ENCODE measurements around the gene SALL2.

SALL2 gene

GRCh38 chr14:21526672-21527317 lies 649 bp upstream of the SALL2 start:
- H3K27ac ChIP-seq (ENCODE audit: low read depth, low read length): peak overlapping the region; percentile 99
- no peaks in the 10 kb centered on the region for H3K27me3 ChIP-seq (ENCODE audit: control insufficient read depth, insufficient read depth, low read length)
- H3K9me3 ChIP-seq (ENCODE audit: control insufficient read depth, insufficient read depth, low read length): no peaks in the 10 kb centered on the region
- peaks cover 63% of the 10 kb centered on the region for H3K4me1 ChIP-seq (ENCODE audit: control insufficient read depth, insufficient read depth, low read length)
- H3K4me3 ChIP-seq (ENCODE audit: low read depth, low read length): peak overlapping the region; percentile 71
- H3K36me3 ChIP-seq (ENCODE audit: control insufficient read depth, insufficient read depth, low read length): peaks cover 58% of the 10 kb centered on the region
- peak overlapping the region; percentile 75 for H3K9ac ChIP-seq (ENCODE audit: low read depth, low read length)

GRCh38 chr14:21525571-21525961 lies 580 bp downstream of the SALL2 start:
- H3K9me3 ChIP-seq (ENCODE audit: control insufficient read depth, insufficient read depth, low read length): no peaks in the 10 kb centered on the region
- H3K36me3 ChIP-seq (ENCODE audit: control insufficient read depth, insufficient read depth, low read length): peaks cover 63% of the 10 kb centered on the region
- no peaks in the 10 kb centered on the region for H3K27me3 ChIP-seq (ENCODE audit: control insufficient read depth, insufficient read depth, low read length)
- peak overlapping the region; percentile 49 for H3K9ac ChIP-seq (ENCODE audit: low read depth, low read length)
- peak overlapping the region; percentile 71 for H3K4me3 ChIP-seq (ENCODE audit: low read depth, low read length)
- H3K27ac ChIP-seq (ENCODE audit: low read depth, low read length): peak overlapping the region; percentile 99
- H3K4me1 ChIP-seq (ENCODE audit: control insufficient read depth, insufficient read depth, low read length): peaks cover 62% of the 10 kb centered on the region

GRCh38 chr14:21524575-21525490 lies 1.3 kb downstream of the SALL2 start:
- no peaks in the 10 kb centered on the region for H3K9me3 ChIP-seq (ENCODE audit: control insufficient read depth, insufficient read depth, low read length)
- H3K4me3 ChIP-seq (ENCODE audit: low read depth, low read length): peak overlapping the region; percentile 71
- H3K36me3 ChIP-seq (ENCODE audit: control insufficient read depth, insufficient read depth, low read length): peaks cover 64% of the 10 kb centered on the region
- no peaks in the 10 kb centered on the region for H3K27me3 ChIP-seq (ENCODE audit: control insufficient read depth, insufficient read depth, low read length)
- peak overlapping the region; percentile 99 for H3K27ac ChIP-seq (ENCODE audit: low read depth, low read length)
- H3K9ac ChIP-seq (ENCODE audit: low read depth, low read length): peak overlapping the region; percentile 49
- peaks cover 59% of the 10 kb centered on the region for H3K4me1 ChIP-seq (ENCODE audit: control insufficient read depth, insufficient read depth, low read length)

GRCh38 chr14:21523203-21523602 lies 2.9 kb downstream of the SALL2 start:
- Histone ChIP-seq H3K27me3 (ENCODE audit: control insufficient read depth, insufficient read depth, low read length) (no peaks in the 10 kb centered on the region), H3K9me3 (ENCODE audit: control insufficient read depth, insufficient read depth, low read length) (no peaks in the 10 kb centered on the region), H3K4me1 (ENCODE audit: control insufficient read depth, insufficient read depth, low read length) (peaks cover 43% of the 10 kb centered on the region), H3K9ac (ENCODE audit: low read depth, low read length) (no peak overlapping the region), H3K4me3 (ENCODE audit: low read depth, low read length) (no peak overlapping the region), H3K27ac (ENCODE audit: low read depth, low read length) (no peak overlapping the region), H3K36me3 (ENCODE audit: control insufficient read depth, insufficient read depth, low read length) (peaks cover 52% of the 10 kb centered on the region)

GRCh38 chr14:21521501-21521900 lies 4.6 kb downstream of the SALL2 start:
- Histone ChIP-seq H3K36me3 (ENCODE audit: control insufficient read depth, insufficient read depth, low read length) (peaks cover 52% of the 10 kb centered on the region), H3K9ac (ENCODE audit: low read depth, low read length) (no peak overlapping the region)

GRCh38 chr14:21520767-21521166 lies 5.4 kb downstream of the SALL2 start:
- Histone ChIP-seq H3K27ac (ENCODE audit: low read depth, low read length) (no peak overlapping the region), H3K9ac (ENCODE audit: low read depth, low read length) (no peak overlapping the region), H3K36me3 (ENCODE audit: control insufficient read depth, insufficient read depth, low read length) (peaks cover 52% of the 10 kb centered on the region), H3K4me1 (ENCODE audit: control insufficient read depth, insufficient read depth, low read length) (peaks cover 33% of the 10 kb centered on the region), H3K27me3 (ENCODE audit: control insufficient read depth, insufficient read depth, low read length) (no peaks in the 10 kb centered on the region), H3K4me3 (ENCODE audit: low read depth, low read length) (no peak overlapping the region), H3K9me3 (ENCODE audit: control insufficient read depth, insufficient read depth, low read length) (no peaks in the 10 kb centered on the region)

More at GRCh38 chr14:21521501-21521900, 4.6 kb downstream of the SALL2 start:
- Histone ChIP-seq H3K4me1 (ENCODE audit: control insufficient read depth, insufficient read depth, low read length) (peaks cover 33% of the 10 kb centered on the region), H3K27ac (ENCODE audit: low read depth, low read length) (no peak overlapping the region), H3K9me3 (ENCODE audit: control insufficient read depth, insufficient read depth, low read length) (no peaks in the 10 kb centered on the region), H3K27me3 (ENCODE audit: control insufficient read depth, insufficient read depth, low read length) (no peaks in the 10 kb centered on the region), H3K4me3 (ENCODE audit: low read depth, low read length) (no peak overlapping the region)

- peaks cover 19% of the 10 kb centered on the region for H3K4me1 ChIP-seq (ENCODE audit: control insufficient read depth, insufficient read depth, low read length)
- no peak overlapping the region for H3K4me3 ChIP-seq (ENCODE audit: low read depth, low read length)
- no peak overlapping the region for H3K9ac ChIP-seq (ENCODE audit: low read depth, low read length)
- H3K9me3 ChIP-seq (ENCODE audit: control insufficient read depth, insufficient read depth, low read length): no peaks in the 10 kb centered on the region
- no peak overlapping the region for H3K27ac ChIP-seq (ENCODE audit: low read depth, low read length)
- H3K36me3 ChIP-seq (ENCODE audit: control insufficient read depth, insufficient read depth, low read length): peaks cover 34% of the 10 kb centered on the region
- H3K27me3 ChIP-seq (ENCODE audit: control insufficient read depth, insufficient read depth, low read length): no peaks in the 10 kb centered on the region
These were observed 7.4 kb downstream of the SALL2 start for GRCh38 chr14:21518725-21519124.

GRCh38 chr14:21514341-21514740 lies 11.8 kb downstream of the SALL2 start:
- peaks cover 9% of the 10 kb centered on the region for H3K4me1 ChIP-seq (ENCODE audit: control insufficient read depth, insufficient read depth, low read length)
- H3K36me3 ChIP-seq (ENCODE audit: control insufficient read depth, insufficient read depth, low read length): 0 out of 2 replicates have a peak, but pooled peaks cover 2% of the 10 kb centered on the region
- no peak overlapping the region for H3K4me3 ChIP-seq (ENCODE audit: low read depth, low read length)
- H3K27ac ChIP-seq (ENCODE audit: low read depth, low read length): no peak overlapping the region
- H3K27me3 ChIP-seq (ENCODE audit: control insufficient read depth, insufficient read depth, low read length): no peaks in the 10 kb centered on the region
- no peak overlapping the region for H3K9ac ChIP-seq (ENCODE audit: low read depth, low read length)
- H3K9me3 ChIP-seq (ENCODE audit: control insufficient read depth, insufficient read depth, low read length): no peaks in the 10 kb centered on the region

GRCh38 chr14:21510735-21511657 lies 15.2 kb downstream of the SALL2 start, which contains the start of gene METTL3:
Gene METTL3 (minus strand): TSS chr14:21511340. CDS start chr14:21511223, 117 bp downstream.
- Histone ChIP-seq H3K27me3 (ENCODE audit: control insufficient read depth, insufficient read depth, low read length) (no peaks in the 10 kb centered on the region), H3K27ac (ENCODE audit: low read depth, low read length) (peak within 1 kb of the TSS; percentile 94), H3K4me1 (ENCODE audit: control insufficient read depth, insufficient read depth, low read length) (peaks cover 11% of the 10 kb centered on the region), H3K9me3 (ENCODE audit: control insufficient read depth, insufficient read depth, low read length) (no peaks in the 10 kb centered on the region), H3K4me3 (ENCODE audit: low read depth, low read length) (peak within 1 kb of the TSS; percentile 93), H3K9ac (ENCODE audit: low read depth, low read length) (peak within 1 kb of the TSS; percentile 85), H3K36me3 (ENCODE audit: control insufficient read depth, insufficient read depth, low read length) (peaks cover 26% of the 10 kb centered on the region)

GRCh38 chr14:21509432-21510143 lies 16.6 kb downstream of the SALL2 start:
- H3K4me3 ChIP-seq (ENCODE audit: low read depth, low read length): peak overlapping the region; percentile 93

More at GRCh38 chr14:21509432-21510143, 16.6 kb downstream of the SALL2 start:
- Histone ChIP-seq H3K9me3 (ENCODE audit: control insufficient read depth, insufficient read depth, low read length) (no peaks in the 10 kb centered on the region), H3K9ac (ENCODE audit: low read depth, low read length) (peak overlapping the region; percentile 85; the same call in 1 of the 2 replicates), H3K4me1 (ENCODE audit: control insufficient read depth, insufficient read depth, low read length) (peaks cover 11% of the 10 kb centered on the region), H3K27ac (ENCODE audit: low read depth, low read length) (no peak overlapping the region), H3K27me3 (ENCODE audit: control insufficient read depth, insufficient read depth, low read length) (no peaks in the 10 kb centered on the region), H3K36me3 (ENCODE audit: control insufficient read depth, insufficient read depth, low read length) (peaks cover 37% of the 10 kb centered on the region)

Data from HUES48 (cell line).